Bronchial epithelial cell (primary cell): ENCODE results near the gene IGSF9B. TPM values are rescaled to one million over a fixed set of nuclear protein-coding genes. Genes with fewer than 3 reads are reported as not detected.
A peak's percentile ranks its signal among the peaks of the same experiment; 100 is the strongest.

Experiments used
- DNase-seq: peaks from one replicate; pipeline ENCODE4 v3.0.0-alpha.2; 2010; ENCODE audit warnings: low read depth
- FAIRE-seq: peaks from 2 replicates; lab custom pipeline; 2011; peaks lifted over from hg19 to GRCh38; lab: Jason Lieb, UNC
- H3K27me3 ChIP-seq: 2 replicates; pipeline ENCODE4 v1.5.1; 2011; ENCODE audit warnings: low read length; ENCODE audit not compliant: control insufficient read depth, insufficient read depth
- H3K36me3 ChIP-seq: 2 replicates; pipeline ENCODE4 v1.5.1; 2011; ENCODE audit warnings: low read length; ENCODE audit not compliant: control insufficient read depth, insufficient read depth
- H3K4me3 ChIP-seq: 2 replicates; pipeline ENCODE4 v1.5.1; 2011; ENCODE audit warnings: mild to moderate bottlenecking, low read depth, low read length, control low read depth
- total RNA-seq: library from RNA; depleted of rRNA; stranded (reverse); fragments of >200 nt; gene quantifications from 2 replicates; pipeline ENCODE4 v1.2.1, GENCODE V29; 2014
- TF ChIP-seq, protein P1 (sequence below): IDR thresholded peaks from 2 replicates; pipeline ENCODE4 v1.5.1; 2011; ENCODE audit warnings: mild to moderate bottlenecking, moderate library complexity, low read length, control low read depth, inconsistent platforms; ENCODE audit not compliant: insufficient read depth, severe bottlenecking

Gene IGSF9B
- total RNA-seq, 1 donor from 2014 or later = under 0.01 TPM

DNA sequence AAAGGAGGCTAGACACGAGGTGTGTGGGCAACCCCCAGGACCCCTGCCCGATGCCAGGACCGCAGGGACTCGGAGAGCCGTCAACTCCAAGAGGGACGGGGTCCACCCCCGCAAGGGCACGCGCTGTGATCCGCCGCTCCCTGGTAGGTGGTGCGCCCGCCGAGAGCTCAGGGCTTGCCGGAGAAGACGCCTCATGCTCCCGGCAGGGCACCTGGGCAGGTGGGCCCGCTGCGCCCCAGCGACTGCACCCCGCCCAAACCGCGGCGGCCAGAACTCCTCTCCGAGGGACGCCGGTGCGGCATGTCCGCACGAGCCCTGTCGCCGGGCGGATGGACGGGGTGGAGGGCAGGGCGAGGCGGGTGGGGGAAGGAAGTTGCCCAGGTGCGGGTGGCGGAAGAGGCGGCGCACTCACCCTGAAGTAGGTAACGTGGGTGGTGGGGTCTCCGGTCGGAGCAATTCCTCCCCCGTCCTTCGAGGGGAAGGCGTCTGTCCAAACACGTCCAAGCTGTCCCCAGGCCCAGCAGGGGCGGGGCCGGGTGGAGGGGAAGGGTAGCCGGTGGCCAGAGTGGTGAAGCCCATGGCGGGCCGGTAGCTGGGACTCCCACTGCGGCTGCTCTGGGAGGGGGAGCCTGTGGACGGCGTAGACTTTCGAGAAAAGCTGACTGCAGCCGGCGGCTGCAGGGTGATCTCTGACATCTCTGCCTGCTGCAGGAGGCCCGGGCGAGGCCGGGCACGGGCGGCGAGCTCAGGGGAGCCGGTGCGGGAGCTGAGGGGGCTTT lies 37.2 kb downstream of the IGSF9B start:
- TF ChIP-seq, protein P1, sequence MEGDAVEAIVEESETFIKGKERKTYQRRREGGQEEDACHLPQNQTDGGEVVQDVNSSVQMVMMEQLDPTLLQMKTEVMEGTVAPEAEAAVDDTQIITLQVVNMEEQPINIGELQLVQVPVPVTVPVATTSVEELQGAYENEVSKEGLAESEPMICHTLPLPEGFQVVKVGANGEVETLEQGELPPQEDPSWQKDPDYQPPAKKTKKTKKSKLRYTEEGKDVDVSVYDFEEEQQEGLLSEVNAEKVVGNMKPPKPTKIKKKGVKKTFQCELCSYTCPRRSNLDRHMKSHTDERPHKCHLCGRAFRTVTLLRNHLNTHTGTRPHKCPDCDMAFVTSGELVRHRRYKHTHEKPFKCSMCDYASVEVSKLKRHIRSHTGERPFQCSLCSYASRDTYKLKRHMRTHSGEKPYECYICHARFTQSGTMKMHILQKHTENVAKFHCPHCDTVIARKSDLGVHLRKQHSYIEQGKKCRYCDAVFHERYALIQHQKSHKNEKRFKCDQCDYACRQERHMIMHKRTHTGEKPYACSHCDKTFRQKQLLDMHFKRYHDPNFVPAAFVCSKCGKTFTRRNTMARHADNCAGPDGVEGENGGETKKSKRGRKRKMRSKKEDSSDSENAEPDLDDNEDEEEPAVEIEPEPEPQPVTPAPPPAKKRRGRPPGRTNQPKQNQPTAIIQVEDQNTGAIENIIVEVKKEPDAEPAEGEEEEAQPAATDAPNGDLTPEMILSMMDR = no peak
- Histone ChIP-seq H3K36me3 (no peaks in the 10 kb centered on the region), H3K27me3 (no peaks in the 10 kb centered on the region), H3K4me3 (peak overlapping the region; percentile 30)
- FAIRE-seq (no peak), DNase-seq (no peak)

DNA sequence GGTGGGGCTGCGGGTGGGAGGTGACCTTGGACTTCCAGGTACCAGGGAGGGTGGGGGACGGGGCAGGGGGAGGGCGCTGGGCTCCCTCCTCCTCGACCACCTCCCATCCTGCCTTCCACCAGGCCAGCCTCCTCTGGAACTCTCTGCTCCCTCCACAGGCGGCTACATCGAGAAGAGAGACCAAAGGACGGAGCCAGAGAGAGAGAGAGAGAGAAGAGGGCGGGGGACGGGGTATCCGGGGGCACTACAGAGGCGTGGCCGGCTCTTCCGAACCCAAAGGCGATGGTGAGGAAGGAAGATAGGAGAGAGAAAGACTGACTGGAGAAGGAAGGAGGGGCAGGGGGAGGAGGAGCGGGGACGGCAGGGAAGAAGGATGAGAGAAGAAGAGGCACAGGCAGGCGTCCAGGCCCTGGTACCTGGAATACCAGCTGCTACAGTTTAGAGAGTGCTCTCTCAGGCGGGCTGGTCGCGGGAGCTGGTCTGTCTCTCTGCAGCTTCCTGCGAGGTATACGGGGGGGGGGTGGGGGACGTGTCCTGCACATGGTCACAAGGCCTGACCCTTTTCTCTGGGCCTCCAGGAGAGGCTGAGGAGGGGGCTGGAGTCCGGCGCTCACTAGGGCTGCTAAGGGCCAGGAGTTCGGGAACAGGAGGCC lies 38.0 kb downstream of the IGSF9B start:
- TF ChIP-seq, protein P1 = no peak
- DNase-seq = no peak
- no peaks in the 10 kb centered on the region for H3K36me3 ChIP-seq
- peak overlapping the region; percentile 1 for H3K4me3 ChIP-seq
- H3K27me3 ChIP-seq = no peaks in the 10 kb centered on the region
- no peak for FAIRE-seq

DNA sequence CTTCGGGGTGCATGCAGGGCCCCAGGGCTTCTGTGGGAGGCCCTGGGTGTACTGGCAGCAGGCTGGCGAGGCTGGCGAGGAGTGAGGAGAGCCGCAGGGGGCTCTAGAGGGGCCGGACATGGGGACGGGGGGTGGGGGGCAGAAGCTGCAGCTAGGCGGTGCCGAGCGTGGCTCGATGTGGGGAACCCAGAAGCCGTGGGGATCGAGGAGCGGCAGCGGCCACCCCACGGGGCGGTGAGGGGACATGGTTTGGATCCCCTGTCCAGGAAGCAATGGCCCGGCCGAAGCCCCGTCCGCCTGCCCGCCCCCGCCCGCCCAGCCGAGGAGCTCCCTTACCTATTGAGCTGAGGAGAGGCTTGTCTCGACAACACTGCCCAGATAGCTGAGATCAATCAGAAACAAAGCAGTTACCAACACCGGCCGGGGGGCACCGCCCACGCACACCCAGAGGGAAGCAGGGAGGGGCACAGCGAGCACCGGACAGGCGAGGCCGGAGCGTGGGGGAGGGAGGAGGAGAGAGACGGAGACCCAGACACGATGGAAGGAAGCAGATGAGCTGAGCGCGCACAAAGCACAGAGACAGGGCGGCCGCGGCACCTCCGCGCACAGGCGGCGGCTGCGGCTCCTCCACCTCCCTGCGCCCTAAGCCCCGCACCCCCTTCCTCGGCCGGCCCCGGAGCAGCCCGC lies 38.7 kb downstream of the IGSF9B start:
- H3K36me3 ChIP-seq = no peaks in the 10 kb centered on the region

DNA sequence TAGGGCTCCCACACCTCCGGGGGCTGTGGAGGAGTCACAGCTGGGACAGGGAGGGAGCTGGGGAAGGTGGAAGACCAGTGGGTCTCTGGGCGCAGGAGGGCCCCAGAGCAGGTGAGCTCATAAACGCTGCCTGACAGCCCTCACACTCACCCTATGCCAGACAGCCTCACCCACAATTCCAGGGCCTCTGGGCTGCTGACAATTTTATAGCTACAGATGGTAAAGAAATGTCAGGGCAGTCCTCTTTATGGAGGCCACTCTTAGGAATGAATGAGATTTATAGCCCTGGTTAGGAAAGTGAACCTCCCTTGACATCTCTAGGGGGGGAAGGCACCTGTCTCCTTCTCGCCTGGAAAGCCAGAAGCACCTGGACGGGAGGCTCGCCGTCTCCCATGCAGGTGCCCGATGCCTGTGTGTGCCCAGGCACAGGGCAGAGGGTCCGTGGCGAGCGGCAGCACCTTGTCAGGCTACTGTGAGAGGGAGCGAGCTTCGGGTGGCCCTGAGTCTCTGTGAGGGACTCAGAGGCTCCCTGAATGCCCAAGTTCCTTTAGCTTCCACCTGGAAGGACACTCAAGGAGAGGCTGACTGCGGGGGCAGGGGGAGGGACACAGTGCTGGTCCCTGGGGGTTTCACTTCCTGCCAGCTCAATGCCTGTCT lies 39.9 kb downstream of the IGSF9B start:
- Histone ChIP-seq H3K36me3 (no peaks in the 10 kb centered on the region), H3K27me3 (no peaks in the 10 kb centered on the region), H3K4me3 (no peak overlapping the region)
- DNase-seq (no peak), FAIRE-seq (no peak)
- TF ChIP-seq, protein P1 = no peak

More for the DNA sequence above, 38.7 kb downstream of the IGSF9B start:
- no peaks in the 10 kb centered on the region for H3K27me3 ChIP-seq
- DNase-seq (no peak), FAIRE-seq (no peak)
- no peak overlapping the region for H3K4me3 ChIP-seq
- TF ChIP-seq, protein P1 = no peak

DNA sequence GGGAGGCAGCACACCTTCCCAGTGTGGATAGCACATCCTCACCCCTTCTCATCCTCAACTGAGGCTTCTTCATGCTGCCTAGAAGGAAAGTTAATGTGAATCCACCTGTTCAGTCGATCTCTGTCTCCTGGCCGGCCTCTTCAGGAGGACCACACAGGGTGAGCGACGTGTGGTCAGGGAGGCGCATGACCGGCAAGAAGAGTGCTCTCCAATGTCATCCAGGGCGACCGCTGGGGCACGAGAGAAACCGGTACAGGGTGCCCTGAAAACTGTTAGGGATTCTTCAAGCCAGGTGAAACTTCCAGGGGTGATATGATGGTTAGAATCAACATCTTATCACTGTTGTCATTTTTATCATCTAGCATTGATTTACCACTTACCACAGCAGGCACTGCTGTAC lies 43.0 kb downstream of the IGSF9B start:
- Histone ChIP-seq H3K27me3 (no peaks in the 10 kb centered on the region), H3K4me3 (no peak overlapping the region), H3K36me3 (no peaks in the 10 kb centered on the region)
- TF ChIP-seq, protein P1 = no peak
- DNase-seq = no peak
- FAIRE-seq = no peak
